ENCODE data around the gene UBL4B. TPM values are rescaled to one million over a fixed set of nuclear protein-coding genes. Genes with fewer than 3 reads are reported as not detected.

Gene UBL4B
- total RNA-seq, 4 donors from 2014 or later, result 0.59 TPM; not detected in 3

DNA sequence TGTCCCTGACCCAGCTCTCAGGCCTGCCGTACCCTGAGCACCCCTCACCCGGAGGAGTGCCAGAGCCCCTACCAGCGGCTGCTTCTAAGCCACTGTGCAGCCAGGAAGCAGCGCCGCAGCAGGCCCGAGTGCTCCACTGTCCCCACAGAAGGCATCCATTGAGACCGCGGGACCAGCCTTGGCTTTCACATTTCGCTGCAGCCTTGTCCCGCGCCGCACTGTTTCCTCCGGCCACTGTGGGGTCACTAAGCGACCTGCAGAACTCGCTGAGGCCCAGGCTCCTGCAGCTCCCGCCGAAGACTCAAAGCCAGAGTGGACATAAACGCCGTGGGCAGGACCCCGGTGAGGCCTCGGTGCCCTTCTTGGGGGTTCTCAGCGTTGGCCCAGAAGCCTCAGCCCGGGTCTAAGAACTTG, 44.8 kb upstream of the UBL4B start:
- no peaks in the 10 kb centered on the region for H3K36me3 ChIP-seq
- intact Hi-C loops (cut with DNase I), result no loop called here
- no peak for DNase-seq
- H3K27ac ChIP-seq, result no peak overlapping the region
- no peaks in the 10 kb centered on the region for H3K9me3 ChIP-seq
- H3K4me3 ChIP-seq, result peak overlapping the region in 1 of 4 donors; percentile 19
- peaks cover 16 to 36% (median 22%) of the 10 kb centered on the region in 3 donors for H3K4me1 ChIP-seq
- peaks cover 24 to 79% (median 36%) of the 10 kb centered on the region in 4 donors for H3K27me3 ChIP-seq
- 77% methylated on average over 6 of the region's 23 CpGs; no CpG with 5 or more reads in 1 of the 2 donors for WGBS, 2 donors
- TF ChIP-seq, protein P1, sequence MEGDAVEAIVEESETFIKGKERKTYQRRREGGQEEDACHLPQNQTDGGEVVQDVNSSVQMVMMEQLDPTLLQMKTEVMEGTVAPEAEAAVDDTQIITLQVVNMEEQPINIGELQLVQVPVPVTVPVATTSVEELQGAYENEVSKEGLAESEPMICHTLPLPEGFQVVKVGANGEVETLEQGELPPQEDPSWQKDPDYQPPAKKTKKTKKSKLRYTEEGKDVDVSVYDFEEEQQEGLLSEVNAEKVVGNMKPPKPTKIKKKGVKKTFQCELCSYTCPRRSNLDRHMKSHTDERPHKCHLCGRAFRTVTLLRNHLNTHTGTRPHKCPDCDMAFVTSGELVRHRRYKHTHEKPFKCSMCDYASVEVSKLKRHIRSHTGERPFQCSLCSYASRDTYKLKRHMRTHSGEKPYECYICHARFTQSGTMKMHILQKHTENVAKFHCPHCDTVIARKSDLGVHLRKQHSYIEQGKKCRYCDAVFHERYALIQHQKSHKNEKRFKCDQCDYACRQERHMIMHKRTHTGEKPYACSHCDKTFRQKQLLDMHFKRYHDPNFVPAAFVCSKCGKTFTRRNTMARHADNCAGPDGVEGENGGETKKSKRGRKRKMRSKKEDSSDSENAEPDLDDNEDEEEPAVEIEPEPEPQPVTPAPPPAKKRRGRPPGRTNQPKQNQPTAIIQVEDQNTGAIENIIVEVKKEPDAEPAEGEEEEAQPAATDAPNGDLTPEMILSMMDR (IDR thresholded peaks at IDR 0.05), result no peak
- TF ChIP-seq POLR2A (IDR thresholded peaks at IDR 0.05), result no peak

DNA sequence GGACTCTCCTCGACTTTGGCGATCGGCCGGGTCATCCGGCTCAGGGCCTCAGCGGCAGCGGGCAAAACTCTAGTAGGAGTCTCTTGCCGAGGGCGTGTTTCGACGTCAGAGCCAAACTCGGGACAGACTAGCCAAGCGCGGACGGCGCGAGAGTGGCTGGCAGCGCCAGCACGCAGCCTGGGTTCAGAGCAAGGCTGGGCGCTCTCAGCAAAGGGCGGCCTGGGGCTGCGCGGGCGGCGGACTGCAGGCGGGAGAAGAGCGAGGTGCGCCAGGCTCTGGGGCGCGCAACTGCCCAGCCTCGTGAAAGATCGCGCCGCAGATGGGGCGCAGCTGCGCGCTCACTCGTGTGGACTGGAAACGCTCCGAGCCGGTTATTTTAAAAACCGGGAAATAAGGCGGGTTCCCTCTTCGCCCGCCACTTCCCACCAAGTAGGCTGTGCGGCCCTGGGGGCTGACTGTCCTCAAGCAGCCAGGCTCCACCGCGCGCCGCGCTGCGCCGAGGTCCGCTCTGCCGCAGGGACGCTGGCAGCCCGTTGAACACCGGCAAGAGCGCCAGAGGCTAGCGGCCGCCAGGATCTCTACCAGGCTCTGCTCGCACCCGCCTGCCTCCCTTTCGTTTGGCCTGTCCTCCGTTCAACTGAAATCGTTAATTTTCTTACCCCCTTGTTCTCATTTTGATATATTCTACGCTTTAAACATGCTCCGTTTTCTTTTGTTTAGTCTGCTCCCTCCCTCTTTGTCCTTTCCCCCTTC, 44.2 kb upstream of the UBL4B start:
- WGBS, 2 donors, result 19 to 25% methylated on average over 15 to 28 of the region's 68 CpGs
- peak overlapping the region in 1 of 4 donors; percentile 19 for H3K4me3 ChIP-seq

DNA sequence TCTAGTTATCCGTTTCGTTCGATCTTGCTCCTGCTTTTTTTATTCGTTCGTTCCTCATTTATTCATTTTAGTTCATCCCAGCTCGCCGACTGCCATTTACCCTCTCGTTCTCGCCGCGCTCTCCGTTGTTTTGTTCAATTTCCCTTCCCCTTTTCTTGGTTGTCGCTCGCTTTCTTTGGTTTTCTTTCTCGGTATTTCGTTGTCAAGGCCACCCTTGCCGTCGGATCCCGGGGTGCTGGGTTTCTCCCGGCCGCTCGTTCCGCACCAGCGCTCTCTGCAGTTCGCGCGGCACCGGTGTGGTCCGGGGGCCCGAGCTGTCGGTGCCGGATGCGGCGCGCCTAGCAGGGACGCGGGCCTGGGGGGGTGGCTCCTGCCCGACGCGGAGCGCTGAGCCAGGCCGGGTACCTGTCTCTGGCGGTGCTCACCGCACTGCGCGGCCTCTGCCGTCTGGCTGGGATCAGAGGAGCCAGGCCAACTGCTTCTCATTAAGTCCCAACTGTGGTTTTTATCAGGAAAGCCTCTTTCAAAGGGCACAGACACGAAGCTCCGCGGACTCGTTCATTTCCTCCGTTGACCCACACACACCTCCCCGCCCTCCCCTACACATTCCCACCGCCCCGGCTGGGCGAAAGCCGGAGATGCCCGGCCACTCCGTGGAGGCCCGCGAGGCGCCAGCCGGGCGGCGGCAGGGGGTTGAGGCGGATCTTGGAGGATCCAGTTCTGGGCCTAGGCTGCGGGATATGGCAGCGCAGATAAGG, 43.4 kb upstream of the UBL4B start:
- peaks cover 24 to 92% (median 37%) of the 10 kb centered on the region in 4 donors for H3K27me3 ChIP-seq
- peak overlapping the region in 2 of 4 donors; percentile 30 to 55 for H3K4me3 ChIP-seq
- WGBS, 2 donors, result 11 to 17% methylated on average over 21 to 37 of the region's 68 CpGs
- H3K4me1 ChIP-seq, result peaks cover 16 to 36% (median 22%) of the 10 kb centered on the region in 3 donors
- TF ChIP-seq, protein P1 (IDR thresholded peaks at IDR 0.05), result no peak
- no peak for TF ChIP-seq POLR2A (IDR thresholded peaks at IDR 0.05)
- no peaks in the 10 kb centered on the region for H3K9me3 ChIP-seq
- no peak for DNase-seq
- H3K27ac ChIP-seq, result no peak overlapping the region
- H3K36me3 ChIP-seq, result no peaks in the 10 kb centered on the region
- intact Hi-C loops (cut with DNase I), result no loop called here

More for the DNA sequence above, 44.2 kb upstream of the UBL4B start:
- Histone ChIP-seq H3K36me3 (no peaks in the 10 kb centered on the region), H3K27me3 (peaks cover 24 to 85% (median 37%) of the 10 kb centered on the region in 4 donors), H3K27ac (no peak overlapping the region), H3K9me3 (no peaks in the 10 kb centered on the region), H3K4me1 (peaks cover 16 to 36% (median 22%) of the 10 kb centered on the region in 3 donors)
- intact Hi-C loops (cut with DNase I), result no loop called here
- DNase-seq, result no peak
- TF ChIP-seq POLR2A (IDR thresholded peaks at IDR 0.05), result no peak
- TF ChIP-seq, protein P1 (IDR thresholded peaks at IDR 0.05), result no peak

DNA sequence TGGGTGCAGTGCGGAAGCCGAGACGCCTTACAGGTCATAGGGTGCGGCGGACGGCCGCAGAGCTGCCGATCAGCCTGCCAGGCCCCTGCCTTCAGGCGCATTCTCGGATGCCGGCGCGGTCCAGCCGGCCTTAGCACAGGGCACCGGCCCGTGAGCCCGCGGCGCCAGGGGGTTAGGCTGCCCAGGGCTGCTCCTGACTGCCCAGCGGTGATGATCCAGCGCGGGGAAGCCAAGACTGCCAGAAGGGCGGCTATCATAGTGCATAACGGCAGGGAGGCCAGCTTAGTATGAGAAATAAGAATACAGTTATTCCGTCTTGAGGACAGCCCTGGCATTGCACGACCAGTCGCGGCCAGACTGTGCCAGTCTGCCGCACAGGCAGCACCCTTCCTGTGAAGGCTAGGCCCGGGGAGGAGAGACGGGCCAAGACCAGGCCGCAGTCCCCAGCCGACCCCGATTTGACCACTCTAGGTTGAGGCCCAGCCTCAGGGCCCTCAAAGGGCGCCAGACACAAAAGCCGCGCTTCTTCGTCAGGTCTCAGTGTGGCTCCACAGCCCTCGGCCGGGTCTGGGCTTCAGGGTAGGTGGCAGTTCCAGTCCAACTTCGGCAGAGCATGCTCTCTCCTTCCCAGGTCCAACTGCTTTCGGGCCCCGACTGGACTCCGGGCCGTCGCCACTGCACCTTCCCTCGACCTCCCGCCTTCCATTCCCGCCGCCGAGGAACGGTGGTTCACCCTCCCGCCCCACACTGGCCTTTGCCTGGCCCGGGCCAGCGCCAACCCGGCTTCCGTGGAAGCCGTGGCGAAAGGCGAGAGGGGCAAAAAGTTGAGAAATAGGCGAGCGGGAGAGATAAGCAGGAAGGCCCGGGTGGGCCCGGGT, 42.6 kb upstream of the UBL4B start:
- Histone ChIP-seq H3K4me1 (peaks cover 16 to 36% (median 22%) of the 10 kb centered on the region in 3 donors), H3K27me3 (peaks cover 24 to 97% (median 37%) of the 10 kb centered on the region in 4 donors), H3K36me3 (no peaks in the 10 kb centered on the region), H3K4me3 (peak overlapping the region in 2 of 4 donors; percentile 30 to 55), H3K9me3 (no peaks in the 10 kb centered on the region), H3K27ac (no peak overlapping the region)
- TF ChIP-seq, protein P1 (IDR thresholded peaks at IDR 0.05), result no peak
- TF ChIP-seq POLR2A (IDR thresholded peaks at IDR 0.05), result no peak
- no peak for DNase-seq
- intact Hi-C loops (cut with DNase I), result no loop called here
- WGBS, 2 donors, result 28 to 39% methylated on average over 7 to 12 of the region's 64 CpGs
